ENCODE data around the gene CFDP1.
"Not testable (repeated sequence)": the region's sequence is repeated elsewhere in the genome, so short reads cannot be mapped to it uniquely, and the experiment has no call there.

CFDP1 gene

DNA sequence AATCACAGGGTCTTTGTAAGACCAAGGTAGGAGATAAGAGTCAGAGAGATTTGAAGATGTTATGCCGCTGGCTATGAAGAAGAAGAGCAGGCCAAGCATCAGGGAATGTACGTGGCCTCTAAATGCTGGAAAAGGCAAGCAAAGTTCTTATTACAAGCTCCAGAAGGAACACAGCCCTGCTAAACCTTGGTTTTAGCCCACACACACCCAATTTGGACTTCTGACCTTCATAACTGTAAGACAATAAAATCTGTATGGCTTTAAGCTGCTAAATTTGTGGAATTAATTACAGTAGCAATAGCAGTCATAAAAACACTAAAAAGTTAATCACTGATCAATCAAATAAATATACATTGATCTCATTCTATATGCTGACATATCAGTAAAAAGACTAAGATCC lies 25.1 kb upstream of the CFDP1 start:
- DNase-seq (ENCODE audit: low spot score), result no peak

DNA sequence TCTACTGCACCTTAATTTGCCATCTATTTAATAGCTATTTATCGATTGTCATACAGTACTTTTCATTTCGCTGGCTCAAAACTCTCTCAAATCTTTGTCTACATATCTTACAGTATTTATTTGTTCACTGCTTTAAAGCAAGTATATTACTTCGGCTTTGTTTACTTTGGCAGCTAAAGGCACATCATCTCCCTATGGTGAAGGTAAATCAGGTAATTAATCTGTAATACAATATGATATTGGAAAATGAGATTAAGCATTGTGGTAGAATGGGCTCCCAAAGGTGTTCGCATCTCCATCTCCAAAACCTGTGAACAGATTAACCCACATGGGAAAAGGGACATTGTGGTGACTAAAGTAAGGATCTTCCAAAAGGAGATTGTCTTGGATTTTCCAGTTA lies 24.7 kb upstream of the CFDP1 start:
- no peak for DNase-seq (ENCODE audit: low spot score)

DNA sequence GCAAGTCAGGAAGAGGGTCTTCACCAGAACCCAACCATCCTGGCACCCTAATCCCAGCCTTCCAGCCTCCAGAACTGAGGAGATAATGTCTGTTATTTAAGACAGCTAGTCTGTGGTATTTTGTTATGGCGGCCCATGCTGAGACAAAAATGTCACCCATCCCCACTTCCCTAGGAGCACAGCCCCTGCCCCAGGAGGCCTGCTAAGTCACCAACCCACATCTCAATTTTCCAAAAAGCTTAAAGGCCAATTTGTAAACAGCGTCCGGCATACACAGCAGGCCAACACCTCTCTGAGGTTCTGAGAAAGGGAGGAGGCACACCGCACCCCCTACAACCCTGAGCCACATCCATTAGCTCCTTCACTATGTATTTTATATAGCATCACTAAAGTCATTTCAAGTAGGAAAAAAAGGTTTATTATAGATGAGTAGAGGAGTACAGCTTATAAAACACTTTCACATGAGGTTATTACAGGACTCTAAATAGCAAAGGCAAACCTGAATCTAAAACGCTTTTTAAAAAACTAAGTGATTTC lies 24.2 kb upstream of the CFDP1 start:
- no peak for DNase-seq (ENCODE audit: low spot score)

GRCh38 chr16:75456971-75457370 lies 23.7 kb upstream of the CFDP1 start:
- DNase-seq (ENCODE audit: low spot score), result no peak

DNA sequence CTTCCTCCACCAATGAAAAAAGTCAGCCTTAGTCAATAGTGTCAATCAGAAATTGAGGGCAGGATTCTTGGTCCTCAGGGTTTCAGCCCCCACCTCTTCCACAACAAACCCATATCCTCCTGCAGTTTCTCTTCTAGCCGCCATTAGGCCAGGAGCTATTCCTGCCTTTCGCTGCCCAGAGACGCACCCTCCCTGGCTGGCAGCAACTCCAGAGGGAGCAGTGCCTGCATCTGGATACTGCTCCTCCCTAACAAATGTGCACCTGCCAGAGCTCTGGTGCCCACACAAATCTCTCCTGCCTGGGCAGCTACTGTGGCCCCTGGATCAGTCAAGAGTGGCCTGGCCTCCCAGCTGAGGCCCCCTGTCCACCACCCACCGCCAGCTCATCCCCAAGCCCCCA lies 23.2 kb upstream of the CFDP1 start:
- not testable (repeated sequence) for DNase-seq (ENCODE audit: low spot score)

GRCh38 chr16:75455677-75456076 lies 22.4 kb upstream of the CFDP1 start:
- no peak for DNase-seq (ENCODE audit: low spot score)

- no peak for DNase-seq (ENCODE audit: low spot score)
Measured at GRCh38 chr16:75452464-75453190, 19.3 kb upstream of the CFDP1 start.

- no peak for DNase-seq (ENCODE audit: low spot score)
Measured at GRCh38 chr16:75446416-75446815, 13.1 kb upstream of the CFDP1 start.

GRCh38 chr16:75445298-75445697 lies 12.0 kb upstream of the CFDP1 start:
- DNase-seq (ENCODE audit: low spot score), result no peak

DNA sequence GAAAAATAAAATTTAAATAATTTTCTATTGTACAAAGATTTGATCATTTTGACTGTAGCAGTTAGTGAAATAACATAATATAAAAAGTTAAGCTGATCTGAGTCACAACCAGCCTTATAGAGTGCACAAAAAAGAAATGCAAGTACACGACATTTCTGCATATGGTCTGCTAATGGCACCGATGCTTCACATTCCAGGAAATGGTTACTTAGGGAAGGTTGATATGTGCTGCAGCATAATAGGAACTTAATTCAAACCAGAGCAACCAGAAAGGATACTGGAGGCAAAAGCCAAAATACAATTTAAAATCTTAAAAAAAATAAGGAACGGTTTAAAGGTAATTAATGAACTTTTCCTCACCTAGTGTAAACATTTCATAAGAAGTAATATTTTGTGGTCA lies 10.0 kb upstream of the CFDP1 start:
- DNase-seq (ENCODE audit: low spot score), result no peak

DNA sequence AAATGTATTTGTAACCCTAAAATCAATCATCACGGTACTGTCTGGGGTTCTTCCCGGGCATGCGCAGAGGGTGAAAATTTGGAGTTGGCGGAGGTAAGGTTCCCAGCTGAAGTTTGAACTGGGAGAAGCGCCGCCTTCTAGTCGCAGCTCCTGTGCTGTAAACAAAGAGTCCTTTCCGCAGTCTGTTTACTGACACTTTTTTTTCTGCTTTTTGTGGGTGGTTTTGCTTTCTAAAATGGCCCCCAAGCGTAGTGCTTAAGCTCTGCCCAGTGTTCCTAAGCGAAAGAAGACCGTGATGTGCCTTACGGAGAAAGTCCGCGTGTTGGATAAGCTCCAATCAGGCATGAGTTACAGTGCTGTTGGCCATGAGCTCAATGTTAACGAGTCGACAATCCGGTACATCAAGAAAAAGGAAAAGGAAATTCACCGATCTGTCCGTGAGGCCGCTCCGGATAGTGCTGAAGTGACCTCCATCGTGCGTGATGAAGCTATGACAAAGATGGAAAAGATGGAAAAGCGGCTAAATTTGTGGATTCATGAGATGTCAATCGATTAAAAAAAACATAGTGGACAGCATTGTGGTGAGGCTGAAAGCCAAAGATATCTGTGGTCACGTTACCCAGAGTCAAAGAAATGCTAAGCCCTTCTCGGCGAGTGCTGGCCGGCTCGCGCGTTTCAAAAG lies 570 bp upstream of the CFDP1 start:
- peak; percentile 88 for DNase-seq (ENCODE audit: low spot score)

DNA sequence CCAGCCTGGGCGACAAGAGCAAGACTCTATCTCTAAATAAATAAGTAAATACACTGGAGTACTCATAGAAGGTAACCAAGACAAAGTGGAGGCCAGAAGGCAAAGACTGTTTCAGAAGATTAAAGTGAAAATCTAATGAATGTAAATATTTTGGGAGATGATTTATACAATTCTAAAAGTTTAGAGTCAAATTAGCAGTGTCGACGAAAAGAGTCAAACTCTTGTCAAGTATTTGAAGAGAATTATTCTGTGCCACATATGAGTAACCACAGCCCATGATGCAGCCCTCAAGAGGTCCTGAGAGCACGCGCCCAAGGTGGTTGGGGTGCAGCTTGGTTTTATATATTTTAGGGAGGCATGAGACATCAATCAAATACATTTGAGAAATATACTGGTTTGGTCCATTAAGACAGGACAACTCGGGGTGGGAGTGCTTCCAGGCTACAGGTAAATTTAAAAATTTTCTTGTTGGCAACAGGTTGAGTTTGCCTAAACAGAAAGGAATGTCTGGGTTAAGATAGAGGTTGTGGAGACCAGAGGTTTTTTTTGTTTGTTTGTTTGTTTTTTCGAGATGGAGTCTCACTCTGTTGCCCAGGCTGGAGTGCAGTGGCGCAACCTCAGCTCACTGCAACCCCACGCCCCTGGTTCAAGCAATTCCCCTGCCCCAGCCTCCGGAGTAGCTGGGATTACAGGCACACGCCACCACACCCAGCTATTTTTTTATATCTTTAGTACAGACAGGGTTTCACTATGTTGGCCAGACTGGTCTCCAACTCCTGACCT lies 3.5 kb downstream of the CFDP1 start:
- no peak for DNase-seq (ENCODE audit: low spot score)

- not testable (repeated sequence) for DNase-seq (ENCODE audit: low spot score)
Measured at GRCh38 chr16:75426524-75426923, 6.8 kb downstream of the CFDP1 start.

DNA sequence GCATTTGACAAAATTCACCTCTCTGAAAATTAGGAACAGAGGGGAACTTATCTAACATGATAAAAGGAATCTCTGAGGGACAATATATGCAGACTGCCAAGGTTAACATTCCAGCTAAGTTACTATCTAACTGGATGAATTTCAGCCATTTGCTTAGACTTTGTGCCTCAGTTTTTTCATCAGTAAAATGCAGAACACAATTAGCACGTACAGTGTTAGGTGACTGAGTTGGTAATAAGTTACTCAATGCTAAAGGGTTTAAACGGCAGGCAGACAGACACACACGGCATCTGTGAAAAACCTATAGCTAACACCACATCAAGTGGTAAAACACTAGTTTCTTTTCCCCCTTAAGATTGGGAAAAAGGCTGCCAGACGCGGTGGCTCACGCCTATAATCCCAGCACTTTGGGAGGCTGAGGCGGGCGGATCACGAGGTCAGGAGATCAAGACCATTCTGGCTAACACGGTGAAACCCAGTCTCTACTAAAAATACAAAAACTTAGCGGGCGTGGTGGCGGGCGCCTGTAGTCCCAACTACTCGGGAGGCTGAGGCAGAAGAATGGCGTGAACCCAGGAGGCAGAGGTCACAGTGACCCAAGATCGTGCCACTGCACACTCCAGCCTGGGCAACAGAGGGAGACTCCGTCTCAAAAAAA lies 9.1 kb downstream of the CFDP1 start:
- not testable (repeated sequence) for DNase-seq (ENCODE audit: low spot score)

- no peak for DNase-seq (ENCODE audit: low spot score)
Measured at GRCh38 chr16:75423723-75424104, 9.6 kb downstream of the CFDP1 start.

DNA sequence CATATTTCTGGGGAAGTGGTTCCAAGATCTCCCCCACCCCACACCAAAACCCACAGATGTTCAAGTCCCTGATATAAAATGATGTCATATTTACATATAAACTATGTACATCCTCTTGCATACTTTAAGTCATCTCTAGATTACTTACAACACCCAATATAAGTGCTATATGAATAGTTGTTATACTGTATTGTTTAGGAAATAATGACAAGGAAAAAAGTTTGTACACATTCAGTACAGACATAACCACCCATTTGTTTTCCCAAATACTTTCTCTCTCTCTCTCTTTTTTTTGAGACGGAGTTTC lies 11.5 kb downstream of the CFDP1 start:
- DNase-seq (ENCODE audit: low spot score), result no peak

DNA sequence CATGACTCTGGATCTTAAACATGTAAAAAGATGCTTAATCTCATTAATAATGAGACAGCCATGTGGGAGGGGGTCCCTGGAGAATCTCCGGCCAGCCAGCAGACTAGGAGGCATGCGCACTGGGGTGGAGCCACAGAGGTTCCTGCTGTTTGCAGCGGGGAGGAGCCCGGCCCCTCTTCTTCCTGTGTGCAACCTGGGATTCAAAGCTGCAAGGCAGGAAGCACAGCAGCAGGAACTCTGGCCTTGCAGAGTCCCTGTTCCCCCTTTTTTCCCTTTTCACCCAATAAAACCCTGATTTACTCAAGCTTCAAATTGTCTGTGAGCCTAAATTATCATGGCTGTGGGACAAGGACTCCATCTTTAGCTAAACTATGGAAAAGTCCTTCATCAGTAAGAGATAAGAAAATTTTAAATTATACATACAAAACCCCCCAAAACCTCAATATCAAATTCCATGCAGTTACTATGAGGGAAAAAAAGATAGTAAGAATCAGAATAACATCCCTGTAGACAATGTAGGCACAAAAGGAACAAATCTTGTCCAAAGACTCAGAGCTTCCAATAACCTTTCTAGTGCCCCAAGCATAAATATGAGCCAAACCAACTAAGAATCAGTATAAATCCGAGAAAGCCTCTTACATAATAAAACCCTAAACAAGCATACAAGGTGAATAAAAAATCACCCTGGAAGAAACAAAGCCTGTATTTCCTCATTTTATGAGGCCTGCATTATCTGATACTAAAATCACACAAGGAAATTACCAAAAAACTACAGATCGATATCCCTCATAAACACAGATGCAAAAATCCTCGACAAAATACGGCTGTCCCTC lies 12.1 kb downstream of the CFDP1 start:
- no peak for DNase-seq (ENCODE audit: low spot score)

- no peak for DNase-seq (ENCODE audit: low spot score)
Measured at GRCh38 chr16:75416904-75417565, 16.3 kb downstream of the CFDP1 start.

- no peak for DNase-seq (ENCODE audit: low spot score)
Measured at GRCh38 chr16:75415169-75415905, 18.0 kb downstream of the CFDP1 start.

DNA sequence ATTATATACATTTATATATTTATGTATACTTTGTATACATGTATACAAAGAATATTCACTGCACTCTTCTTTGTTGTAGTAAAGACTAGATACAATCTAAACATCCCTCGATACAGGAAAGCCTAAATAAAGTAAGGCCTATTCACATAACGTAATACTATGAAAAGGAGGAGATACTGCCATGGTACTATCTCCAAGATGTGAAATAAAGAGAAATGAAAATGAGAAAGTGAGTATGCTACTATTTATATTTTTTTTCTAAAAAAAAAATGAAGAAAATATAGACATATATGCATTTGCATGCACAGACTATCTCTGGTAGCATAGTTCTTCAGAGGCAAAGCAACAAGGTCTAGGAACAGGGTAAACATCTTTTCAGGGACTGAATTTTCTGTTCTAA lies 19.4 kb downstream of the CFDP1 start:
- DNase-seq (ENCODE audit: low spot score), result no peak

Data from putamen (tissue), 1 donor.